Measurements from ENCODE around the gene SETD3. TPM values are rescaled to one million over a fixed set of nuclear protein-coding genes. Genes with fewer than 3 reads are reported as not detected.

SETD3 gene
- total and polyA plus RNA-seq, 2 donors (not counting 1 experiment from before 2014, with no cell fraction given), result 30.9 to 38.3 TPM

DNA sequence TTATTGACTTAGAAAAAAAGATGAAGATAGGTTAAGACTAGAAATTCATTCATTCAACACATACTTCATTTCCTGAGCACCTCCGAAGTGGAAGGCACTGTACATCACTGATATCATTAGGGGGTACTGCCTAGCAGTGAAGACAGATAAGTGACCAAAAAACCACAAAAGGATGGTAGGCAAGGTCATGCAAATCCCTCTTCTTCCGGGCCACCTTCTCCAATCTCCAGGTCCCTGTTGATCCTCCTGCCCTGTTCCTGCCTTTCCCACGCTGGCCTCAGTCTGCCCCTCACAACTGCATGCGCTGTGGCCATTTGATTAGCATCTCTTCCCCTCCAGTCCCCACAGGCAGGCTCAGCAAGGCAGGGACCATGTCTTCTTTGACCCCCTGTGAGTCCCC, 60.8 kb downstream of the SETD3 start:
- Histone ChIP-seq H3K27ac (ENCODE audit: insufficient read depth, low read length) (no peak overlapping the region), H3K9me3 (ENCODE audit: control insufficient read depth, insufficient read depth, low read depth, low read length) (no peaks in the 10 kb centered on the region), H3K79me2 (ENCODE audit: control insufficient read depth, insufficient read depth, low read length) (no peaks in the 10 kb centered on the region), H3K9ac (ENCODE audit: insufficient read depth, low read length) (no peak overlapping the region), H4K20me1 (ENCODE audit: control insufficient read depth, extremely low read depth, insufficient read depth, low read length) (no peaks in the 10 kb centered on the region), H3K4me3 (replicated peaks in 1 of 4; ENCODE audit: control extremely low read depth in 1 of 4, insufficient read depth in 1 of 4, low read depth in 3 of 4, low read length in 4 of 4) (no peak overlapping the region), H3K4me1 (ENCODE audit: control insufficient read depth, extremely low read depth, insufficient read depth, low read length) (no peaks in the 10 kb centered on the region), H2AFZ (ENCODE audit: low read length) (no peak overlapping the region), H3K36me3 (ENCODE audit: control insufficient read depth, insufficient read depth, low read length) (no peaks in the 10 kb centered on the region), H3K27me3 (ENCODE audit: control insufficient read depth, insufficient read depth, low read length) (no peaks in the 10 kb centered on the region), H3K4me2 (ENCODE audit: extremely low read depth, insufficient read depth, low read length) (no peak overlapping the region)
- no peak for TF ChIP-seq CTCF (conservative IDR thresholded peaks at IDR 0.05 in 1 of 2, IDR thresholded peaks at IDR 0.05 in 1 of 2; ENCODE audit: low read depth in 1 of 2, low read length in 2 of 2)
- no peak for TF ChIP-seq EZH2 (IDR thresholded peaks at IDR 0.05; ENCODE audit: low read length, missing control alignments)
- no peak for DNase-seq (ENCODE audit: low read depth in 2 of 2)

DNA sequence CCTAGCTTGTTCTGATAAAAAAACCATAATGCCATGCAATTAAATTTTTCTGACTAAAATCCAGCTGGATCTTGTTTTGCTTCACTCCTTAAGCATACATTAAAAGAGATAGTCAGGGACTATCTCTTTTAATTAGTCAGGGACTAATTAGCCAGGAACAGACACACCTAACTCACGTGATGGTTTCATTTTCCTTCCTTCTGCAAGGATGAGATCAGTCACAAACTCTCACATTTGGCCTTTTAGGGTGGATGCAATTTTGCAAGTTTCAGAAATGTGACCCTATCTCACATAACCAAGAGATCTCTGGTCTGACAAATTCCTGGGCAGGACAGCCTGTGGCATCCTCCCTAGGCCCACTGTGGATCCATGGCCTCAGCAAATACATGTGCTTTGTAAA, 62.4 kb downstream of the SETD3 start:
- H3K27ac ChIP-seq (ENCODE audit: insufficient read depth, low read length), result no peak overlapping the region

GRCh38 chr14:99416909-99417308, 63.8 kb downstream of the SETD3 start:
- Histone ChIP-seq H2AFZ (ENCODE audit: low read length) (no peak overlapping the region), H3K4me3 (replicated peaks in 1 of 4; ENCODE audit: control extremely low read depth in 1 of 4, insufficient read depth in 1 of 4, low read depth in 3 of 4, low read length in 4 of 4) (no peak overlapping the region), H3K27me3 (ENCODE audit: control insufficient read depth, insufficient read depth, low read length) (no peaks in the 10 kb centered on the region), H3K9ac (ENCODE audit: insufficient read depth, low read length) (no peak overlapping the region), H3K4me1 (ENCODE audit: control insufficient read depth, extremely low read depth, insufficient read depth, low read length) (no peaks in the 10 kb centered on the region), H3K9me3 (ENCODE audit: control insufficient read depth, insufficient read depth, low read depth, low read length) (no peaks in the 10 kb centered on the region), H3K4me2 (ENCODE audit: extremely low read depth, insufficient read depth, low read length) (no peak overlapping the region), H3K27ac (ENCODE audit: insufficient read depth, low read length) (no peak overlapping the region), H3K36me3 (ENCODE audit: control insufficient read depth, insufficient read depth, low read length) (no peaks in the 10 kb centered on the region), H3K79me2 (ENCODE audit: control insufficient read depth, insufficient read depth, low read length) (no peaks in the 10 kb centered on the region), H4K20me1 (ENCODE audit: control insufficient read depth, extremely low read depth, insufficient read depth, low read length) (no peaks in the 10 kb centered on the region)
- no peak for DNase-seq (ENCODE audit: low read depth in 2 of 2)
- TF ChIP-seq EZH2 (IDR thresholded peaks at IDR 0.05; ENCODE audit: low read length, missing control alignments) (no peak), CTCF (conservative IDR thresholded peaks at IDR 0.05 in 1 of 2, IDR thresholded peaks at IDR 0.05 in 1 of 2; ENCODE audit: low read depth in 1 of 2, low read length in 2 of 2) (no peak)

More for the DNA sequence above, 62.4 kb downstream of the SETD3 start:
- Histone ChIP-seq H3K4me3 (replicated peaks in 1 of 4; ENCODE audit: control extremely low read depth in 1 of 4, insufficient read depth in 1 of 4, low read depth in 3 of 4, low read length in 4 of 4) (no peak overlapping the region), H4K20me1 (ENCODE audit: control insufficient read depth, extremely low read depth, insufficient read depth, low read length) (no peaks in the 10 kb centered on the region), H2AFZ (ENCODE audit: low read length) (no peak overlapping the region), H3K9me3 (ENCODE audit: control insufficient read depth, insufficient read depth, low read depth, low read length) (no peaks in the 10 kb centered on the region), H3K9ac (ENCODE audit: insufficient read depth, low read length) (no peak overlapping the region), H3K27me3 (ENCODE audit: control insufficient read depth, insufficient read depth, low read length) (no peaks in the 10 kb centered on the region), H3K4me1 (ENCODE audit: control insufficient read depth, extremely low read depth, insufficient read depth, low read length) (no peaks in the 10 kb centered on the region), H3K36me3 (ENCODE audit: control insufficient read depth, insufficient read depth, low read length) (no peaks in the 10 kb centered on the region), H3K4me2 (ENCODE audit: extremely low read depth, insufficient read depth, low read length) (no peak overlapping the region), H3K79me2 (ENCODE audit: control insufficient read depth, insufficient read depth, low read length) (no peaks in the 10 kb centered on the region)
- TF ChIP-seq CTCF (conservative IDR thresholded peaks at IDR 0.05 in 1 of 2, IDR thresholded peaks at IDR 0.05 in 1 of 2; ENCODE audit: low read depth in 1 of 2, low read length in 2 of 2) (no peak), EZH2 (IDR thresholded peaks at IDR 0.05; ENCODE audit: low read length, missing control alignments) (no peak)
- DNase-seq (ENCODE audit: low read depth in 2 of 2), result no peak
